NOMO-1 (cell line): ENCODE results near the gene C2CD4C.
"Not testable (repeated sequence)": the region's sequence is repeated elsewhere in the genome, so short reads cannot be mapped to it uniquely, and the experiment has no call there.

Source experiments
- DNase-seq, 2 experiments: peaks; one replicate each; lab custom pipeline; 2025; ENCODE audit not compliant: unreplicated experiment in 2 of 2; lab: John Stamatoyannopoulos, UW

Gene C2CD4C

GRCh38 chr19:408902-409515 lies at the start of gene C2CD4C:
C2CD4C (minus strand) TSS chr19:409147; CDS start chr19:408361, 786 bp downstream.
- DNase-seq = no peak

DNA sequence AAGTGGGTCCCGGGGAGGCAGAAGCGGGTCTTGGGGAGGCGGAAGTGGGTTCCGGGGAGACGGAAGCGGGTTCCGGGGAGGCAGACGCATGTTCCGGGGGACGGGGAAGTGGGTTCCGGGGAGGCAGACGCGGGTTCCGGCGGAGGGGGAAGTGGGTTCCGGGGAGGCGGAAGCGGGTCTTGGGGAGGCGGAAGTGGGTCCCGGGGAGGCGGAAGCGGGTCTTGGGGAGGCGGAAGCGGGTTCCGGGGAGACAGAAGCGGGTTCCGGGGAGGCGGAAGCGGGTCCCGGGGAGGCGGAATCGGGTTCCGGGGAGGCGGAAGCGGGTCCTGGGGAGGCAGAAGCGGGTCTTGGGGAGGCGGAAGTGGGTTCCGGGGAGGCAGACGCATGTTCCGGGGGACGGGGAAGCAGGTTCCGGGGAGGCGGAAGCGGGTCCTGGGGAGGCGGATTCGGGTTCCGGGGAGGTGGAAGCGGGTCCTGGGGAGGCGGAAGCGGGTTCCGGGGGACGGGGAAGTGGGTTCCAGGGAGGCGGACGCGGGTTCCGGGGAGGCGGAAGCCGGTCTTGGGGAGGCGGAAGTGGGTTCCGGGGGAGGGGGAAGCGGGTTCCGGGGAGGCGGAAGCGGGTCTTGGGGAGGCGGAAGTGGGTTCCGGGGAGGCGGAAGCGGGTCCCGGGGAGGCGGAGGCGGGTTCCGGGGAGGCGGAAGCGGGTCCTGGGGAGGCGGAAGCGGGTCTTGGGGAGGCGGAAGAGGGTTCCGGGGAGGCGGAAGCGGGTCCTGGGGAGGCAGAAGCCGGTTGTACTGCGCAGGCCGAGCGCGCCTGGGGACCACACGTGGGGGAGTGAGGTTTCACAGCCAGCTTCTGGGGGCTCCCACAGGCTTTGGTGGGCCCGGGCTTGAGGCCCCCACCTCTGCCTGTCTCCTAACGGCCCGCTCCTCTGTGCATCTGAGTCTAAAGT lies 49.4 kb upstream of the C2CD4C start:
- no peak for DNase-seq

- no peak for DNase-seq
Observed at GRCh38 chr19:457636-458035, 48.7 kb upstream of the C2CD4C start.

DNA sequence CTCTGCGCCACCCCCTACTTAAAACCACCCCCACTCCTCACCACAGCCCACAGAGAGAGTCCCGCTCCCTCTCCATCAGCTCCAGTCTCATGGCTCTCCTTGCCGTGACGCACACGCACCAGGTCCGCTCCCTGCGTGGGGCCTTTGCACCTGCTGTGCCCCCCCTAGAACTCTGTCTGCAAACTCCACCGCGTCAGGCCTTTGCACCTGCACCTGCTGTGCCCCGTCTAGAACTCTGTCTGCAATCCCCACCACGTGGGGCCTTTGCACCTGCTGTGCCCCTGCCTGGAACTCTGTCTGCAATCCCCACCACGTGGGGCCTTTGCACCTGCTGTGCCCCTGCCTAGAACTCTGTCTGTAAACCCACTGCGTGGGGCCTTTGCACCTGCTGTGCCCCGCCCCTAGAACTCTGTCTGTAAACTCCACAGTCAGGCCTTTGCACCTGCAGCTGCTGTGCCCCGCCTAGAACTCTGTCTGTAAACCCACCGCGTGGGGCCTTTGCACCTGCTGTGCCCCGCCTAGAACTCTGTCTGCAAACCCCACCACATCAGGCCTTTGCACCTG lies 47.7 kb upstream of the C2CD4C start:
- DNase-seq = no peak

- no peak for DNase-seq
Observed at GRCh38 chr19:455851-456546, 47.1 kb upstream of the C2CD4C start.

GRCh38 chr19:455031-455705 lies 46.2 kb upstream of the C2CD4C start:
- no peak for DNase-seq

DNA sequence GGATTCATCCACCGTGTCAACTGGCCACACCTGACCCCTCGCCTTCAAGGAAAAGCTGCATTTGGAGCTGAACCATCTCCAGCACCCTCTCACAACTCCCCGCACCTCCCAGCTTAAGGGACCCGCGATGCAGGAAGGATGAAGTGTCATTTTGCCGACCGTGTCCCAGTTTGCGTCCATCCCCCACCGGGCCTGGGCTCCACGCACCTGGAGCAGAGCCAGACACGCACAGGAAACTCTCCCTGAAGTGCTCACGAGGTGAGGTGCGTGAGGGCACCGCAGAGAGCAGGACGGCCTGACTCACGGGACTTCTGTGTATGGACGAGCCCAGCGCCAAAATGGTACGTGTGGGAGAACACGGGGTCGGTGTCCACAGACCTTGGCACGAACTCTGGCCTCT lies 44.7 kb upstream of the C2CD4C start:
- no peak for DNase-seq

DNA sequence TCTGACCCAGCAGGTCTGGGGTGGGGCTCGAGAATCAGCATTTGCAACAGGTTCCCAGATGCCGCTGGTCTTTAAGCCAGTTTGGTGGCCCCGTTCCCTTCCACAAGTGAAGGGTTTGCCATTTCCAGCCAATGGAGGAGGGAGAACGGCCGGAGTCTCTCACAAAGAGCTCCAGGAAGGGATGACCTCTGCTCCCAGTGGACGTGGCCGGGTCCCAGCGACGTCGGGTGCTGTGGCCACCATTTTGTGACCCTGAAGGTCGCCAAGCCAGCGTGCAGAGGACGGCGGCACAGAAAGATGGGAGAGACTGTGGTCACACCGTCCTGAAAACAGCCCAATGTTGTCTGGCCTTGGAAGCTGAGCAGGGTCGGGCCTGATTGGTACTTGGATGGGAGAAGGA lies 43.9 kb upstream of the C2CD4C start:
- DNase-seq = no peak

DNA sequence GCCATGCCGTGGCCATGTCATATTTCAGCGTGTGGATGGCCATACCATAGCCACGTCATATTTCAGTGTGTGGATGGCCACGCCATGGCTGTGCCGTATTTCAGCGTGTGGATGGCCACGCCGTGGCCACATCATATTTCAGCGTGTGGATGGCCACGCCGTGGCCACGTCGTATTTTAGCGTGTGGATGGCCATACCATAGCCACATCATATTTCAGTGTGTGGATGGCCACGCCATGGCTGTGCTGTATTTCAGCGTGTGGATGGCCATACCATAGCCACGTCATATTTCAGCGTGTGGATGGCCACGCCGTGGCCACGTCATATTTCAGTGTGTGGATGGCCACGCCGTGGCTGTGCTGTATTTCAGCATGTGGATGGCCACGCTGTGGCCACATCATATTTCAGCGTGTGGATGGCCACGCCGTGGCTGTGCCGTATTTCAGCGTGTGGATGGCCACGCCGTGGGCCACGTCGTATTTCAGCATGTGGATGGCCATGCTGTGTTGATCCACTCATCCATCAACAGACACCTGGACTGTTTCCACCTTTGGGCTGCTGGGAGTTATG lies 42.0 kb upstream of the C2CD4C start:
- not testable (repeated sequence) for DNase-seq

DNA sequence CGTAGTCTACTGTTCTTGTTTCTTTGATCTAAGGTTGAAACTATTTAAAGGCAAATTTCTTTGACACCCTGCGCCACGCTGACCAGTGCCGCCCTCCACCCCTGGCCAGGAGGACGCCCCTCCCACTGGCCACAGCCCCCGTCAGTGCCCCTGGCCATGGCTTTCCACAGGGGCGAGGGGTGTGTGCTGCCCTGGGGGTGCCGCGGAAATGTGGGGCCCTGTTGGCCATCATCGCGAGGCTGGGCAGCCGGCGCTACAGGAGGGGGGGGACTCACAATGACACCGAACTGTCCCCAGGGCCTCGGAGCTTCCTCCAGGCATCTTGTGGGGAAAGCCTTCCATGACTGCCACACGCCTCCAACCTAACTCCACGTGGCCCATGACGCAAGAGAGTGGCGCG lies 41.0 kb upstream of the C2CD4C start:
- DNase-seq = no peak

DNA sequence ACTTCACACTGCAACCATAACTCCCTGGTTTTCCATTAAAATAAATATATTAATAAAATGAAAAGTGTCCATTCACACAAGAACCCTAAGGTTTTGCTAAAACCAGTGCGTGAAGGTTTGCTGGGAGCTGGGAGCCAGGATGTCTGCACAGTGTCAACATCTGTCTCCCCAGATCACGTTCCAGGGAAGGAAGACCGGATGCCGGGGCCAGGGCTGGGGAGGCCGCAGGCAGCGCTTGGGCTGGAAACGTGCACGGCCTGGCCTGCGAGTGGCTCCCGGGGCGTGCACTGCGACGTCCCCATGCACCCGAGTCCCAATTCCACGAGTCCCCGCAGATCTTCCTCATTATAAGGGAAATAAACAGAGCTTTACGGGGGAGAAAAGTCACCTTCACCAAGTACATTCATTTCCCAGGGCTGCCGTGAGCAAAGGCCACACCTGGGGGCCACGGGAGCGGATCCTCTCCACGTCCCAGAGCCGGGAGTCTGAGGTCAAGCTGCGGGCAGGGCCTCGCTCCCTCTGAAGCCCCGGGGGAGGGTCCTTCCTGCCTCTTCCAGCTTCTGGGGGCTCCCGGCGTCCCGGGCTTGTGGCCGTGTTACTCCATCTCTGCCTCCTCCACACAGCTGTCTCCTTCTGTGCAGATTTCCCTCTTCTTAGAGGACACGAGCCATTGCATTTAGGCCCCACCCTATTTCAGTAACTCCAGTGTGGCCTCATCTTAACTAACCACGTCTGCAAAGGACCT lies 39.0 kb upstream of the C2CD4C start:
- DNase-seq = no peak

- no peak for DNase-seq
Observed at GRCh38 chr19:447064-447426, 38.1 kb upstream of the C2CD4C start.

GRCh38 chr19:444677-445210 lies 35.8 kb upstream of the C2CD4C start:
- DNase-seq = no peak

DNA sequence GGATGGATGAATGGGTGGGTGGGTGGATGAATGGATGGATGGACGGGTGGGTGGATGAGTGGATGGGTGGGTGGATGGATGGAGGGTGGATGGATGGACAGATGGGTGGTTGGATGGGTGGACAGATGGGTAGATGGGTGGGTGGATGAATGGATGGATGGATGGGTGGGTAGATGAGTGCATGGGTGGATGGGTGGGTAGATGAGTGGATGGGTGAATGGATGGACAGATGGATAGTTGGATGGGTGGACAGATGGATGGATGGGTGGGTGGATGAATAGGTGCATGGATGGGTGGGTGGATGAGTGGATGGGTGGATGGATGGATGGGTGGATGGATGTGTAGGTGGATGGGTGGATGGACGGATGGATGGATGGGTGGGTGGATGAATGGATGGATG lies 34.1 kb upstream of the C2CD4C start:
- DNase-seq = no peak

- no peak for DNase-seq
Observed at GRCh38 chr19:442085-442484, 33.1 kb upstream of the C2CD4C start.

- no peak for DNase-seq
Observed at GRCh38 chr19:441213-441836, 32.4 kb upstream of the C2CD4C start.

- DNase-seq = no peak
Observed at GRCh38 chr19:440391-441212, 31.7 kb upstream of the C2CD4C start.
